Metanephros (tissue), 1 donor: Measurements from ENCODE around the gene MT1H. TPM values are rescaled to one million over a fixed set of nuclear protein-coding genes. Genes with fewer than 3 reads are reported as not detected.

ENCODE experiments used
- total RNA-seq: library from RNA; depleted of rRNA; stranded (reverse); fragments of >200 nt; gene quantifications from one replicate; pipeline ENCODE4 v1.2.3, GENCODE V29; 2014

Gene MT1H
- 18.5 TPM for total RNA-seq

DNA sequence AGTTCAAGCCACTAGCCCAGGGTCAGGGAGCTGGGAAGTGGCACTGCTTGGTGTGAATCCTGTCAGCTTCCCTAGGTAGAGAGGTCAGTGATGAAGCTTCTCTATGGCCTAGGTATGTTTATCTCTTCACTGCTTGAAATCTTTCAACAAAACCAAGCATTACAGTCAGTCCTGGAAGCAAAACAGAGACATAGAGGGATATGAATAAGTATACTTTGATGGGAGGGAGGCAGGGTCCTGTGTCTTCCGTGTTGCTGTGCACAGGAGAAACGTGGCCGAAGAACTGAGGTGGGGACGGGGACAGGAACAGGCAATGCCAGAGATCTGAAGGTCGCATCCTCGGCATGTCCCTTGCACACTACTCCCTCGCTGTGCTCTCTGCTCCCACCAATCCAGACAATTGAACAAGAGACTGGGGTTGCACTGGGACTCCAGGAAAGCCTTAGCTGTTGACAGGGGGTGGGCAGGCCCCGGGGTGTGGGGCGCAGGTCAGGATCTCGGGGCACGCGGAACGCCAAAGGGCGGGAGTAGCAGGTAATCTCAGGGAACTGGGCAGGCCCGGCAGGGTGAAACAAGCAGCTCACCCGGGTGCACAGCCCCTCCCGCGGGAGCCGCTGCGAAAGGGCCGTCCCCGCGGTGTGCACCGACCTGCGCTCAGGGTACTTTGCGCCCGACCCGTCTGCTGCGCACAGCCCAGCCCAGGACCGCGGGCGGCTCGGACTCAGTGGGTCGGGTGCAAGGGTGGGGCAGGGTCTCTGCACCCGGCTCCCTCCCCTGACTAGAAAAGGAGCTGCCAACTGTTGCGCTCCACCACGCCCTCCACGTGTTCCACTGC, at the start of gene MT1H:
MT1H (plus strand) TSS at position 810 of the 835 bp plus-strand sequence. CDS start 71 bp downstream, outside the sequence.

GRCh38 chr16:56625140-56625942, 44.3 kb upstream of the MT1H start, which contains the start of gene MT1E:
TSS of gene MT1E (plus strand) at chr16:56625781. CDS start at chr16:56625852, 71 bp downstream.

GRCh38 chr16:56632156-56632847, 37.3 kb upstream of the MT1H start, which contains the start of gene MT1M:
TSS of gene MT1M (plus strand) at chr16:56632659. CDS start at chr16:56632732, 73 bp downstream.

DNA sequence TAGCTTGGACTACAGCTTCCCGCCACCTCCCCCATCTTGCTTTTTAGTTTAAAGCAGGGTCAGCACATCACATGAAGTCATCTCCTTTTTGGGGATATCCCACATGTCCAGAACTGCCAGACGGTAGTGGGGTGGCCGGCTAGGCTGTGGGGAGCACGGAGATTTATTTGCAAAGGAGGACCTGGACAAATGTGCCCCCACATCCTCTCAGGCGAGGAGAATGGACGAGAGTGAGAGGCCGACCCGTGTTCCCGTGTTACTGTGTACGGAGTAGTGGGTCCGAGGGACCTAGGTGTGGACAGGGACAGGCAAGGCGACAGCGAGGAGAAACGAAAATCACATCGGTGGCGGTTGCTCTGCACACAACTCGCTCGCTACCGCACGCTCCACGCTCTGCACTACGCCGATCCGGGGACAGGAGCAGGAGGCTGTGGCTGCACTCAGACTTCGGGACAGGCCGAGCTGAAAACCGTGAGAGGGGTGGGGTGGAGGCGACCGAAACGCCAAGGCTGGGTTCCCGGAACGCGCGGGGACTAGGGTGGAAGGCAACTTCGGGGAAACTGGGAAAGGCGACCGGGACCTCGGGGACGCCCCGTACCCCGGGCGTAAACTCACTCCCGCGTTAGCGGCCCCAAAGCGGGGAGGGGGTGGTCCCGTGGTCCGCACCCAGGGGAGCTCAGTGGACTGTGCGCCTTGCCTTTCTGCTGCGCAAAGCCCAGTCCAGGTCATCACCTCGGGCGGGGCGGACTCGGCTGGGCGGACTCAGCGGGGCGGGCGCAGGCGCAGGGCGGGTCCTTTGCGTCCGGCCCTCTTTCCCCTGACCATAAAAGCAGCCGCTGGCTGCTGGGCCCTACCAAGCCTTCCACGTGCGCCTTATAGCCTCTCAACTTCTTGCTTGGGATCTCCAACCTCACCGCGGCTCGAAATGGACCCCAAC, 31.5 kb upstream of the MT1H start, which contains the start of gene MT1A:
MT1A (plus strand) TSS at position 853 of the 937 bp plus-strand sequence; CDS start at position 926, 73 bp downstream.

GRCh38 chr16:56651586-56651985, 18.0 kb upstream of the MT1H start, which contains the start of gene MT1B:
TSS of gene MT1B (plus strand) at chr16:56651886. CDS start at chr16:56651954, 68 bp downstream.

DNA sequence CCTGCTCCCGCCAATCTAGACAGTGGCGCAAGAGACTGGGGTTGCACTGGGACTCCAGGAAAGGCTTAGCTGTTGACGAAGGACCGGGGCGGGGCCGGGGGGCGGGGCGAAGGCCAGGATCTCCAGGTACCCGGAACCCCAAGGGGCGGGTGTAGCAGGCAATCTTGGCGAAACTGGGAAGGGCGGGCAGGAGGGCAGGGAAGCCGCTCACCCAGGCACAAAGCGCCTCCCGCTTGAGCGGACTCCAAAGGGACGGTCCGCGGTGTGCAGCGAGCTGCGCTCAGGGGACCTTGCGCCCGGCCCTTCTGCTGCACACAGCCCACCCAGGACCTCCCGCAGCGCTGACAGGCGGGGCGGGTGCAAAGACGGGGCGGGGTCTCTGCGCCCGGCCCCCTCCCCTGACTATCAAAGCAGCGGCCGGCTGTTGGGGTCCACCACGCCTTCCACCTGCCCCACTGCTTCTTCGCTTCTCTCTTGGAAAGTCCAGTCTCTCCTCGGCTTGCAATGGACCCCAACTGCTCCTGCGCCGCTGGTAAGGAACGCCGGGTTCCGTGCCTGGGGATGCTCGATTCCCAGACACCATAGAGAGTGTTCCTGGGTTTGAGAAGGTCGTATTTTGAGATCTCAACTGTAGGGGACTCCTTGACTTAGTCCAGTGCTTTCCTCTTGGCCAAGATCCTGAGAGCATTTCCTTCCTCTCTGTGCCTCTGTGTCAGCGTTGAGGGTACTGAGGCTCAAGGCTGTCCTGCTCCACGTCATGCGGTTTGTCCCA, 11.9 kb upstream of the MT1H start, which contains the start of gene MT1F:
MT1F (plus strand) TSS at position 405 of the 772 bp plus-strand sequence; CDS start at position 505, 100 bp downstream.

DNA sequence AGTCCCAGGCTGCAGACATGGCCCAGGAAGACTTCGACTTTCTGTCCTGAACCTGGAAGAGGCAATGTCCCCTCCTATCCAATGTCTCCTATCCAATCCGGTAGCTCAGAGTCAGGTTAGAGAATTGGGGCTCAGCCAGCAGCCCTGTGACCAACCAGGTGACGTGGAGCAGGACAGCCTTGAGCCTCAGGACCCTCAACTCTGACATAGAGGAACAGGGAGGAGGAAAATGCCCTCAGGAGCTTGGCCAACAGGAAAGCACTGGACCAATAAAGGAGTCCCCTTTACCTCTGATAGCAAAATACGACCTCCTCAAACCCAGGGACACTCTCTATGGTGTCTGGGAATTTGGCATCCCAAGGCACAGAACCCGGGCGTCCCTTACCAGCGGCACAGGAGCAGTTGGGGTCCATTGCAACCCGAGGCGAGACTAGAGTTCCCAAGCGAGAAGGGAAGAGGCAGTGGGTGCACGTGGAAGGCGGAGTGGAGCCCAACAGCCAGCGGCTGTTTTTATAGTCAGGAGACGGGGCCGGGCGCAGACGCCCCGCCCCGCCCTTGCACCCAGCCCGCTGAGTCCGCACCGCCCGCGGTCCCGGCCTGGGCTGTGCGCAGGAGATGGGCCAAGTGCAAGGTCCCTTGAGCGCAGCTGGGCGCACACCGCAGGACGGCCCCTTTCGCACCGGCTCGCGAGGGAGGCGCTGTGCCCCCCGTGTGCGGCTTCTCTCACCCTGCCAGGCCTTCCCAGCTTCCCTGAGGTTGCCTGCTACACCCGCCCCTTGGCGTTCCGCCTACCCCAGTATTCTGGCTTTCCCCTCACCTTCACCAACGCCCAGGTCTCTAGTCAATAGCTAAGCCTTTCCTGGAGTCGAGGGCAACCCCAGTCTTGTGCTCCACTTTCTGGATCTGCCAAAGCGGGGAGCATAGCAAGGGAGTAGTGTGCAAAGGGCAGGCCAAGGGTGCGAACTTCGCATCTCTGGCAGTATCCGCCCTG, 1.7 kb upstream of the MT1H start, which contains the start of gene MT1G:
MT1G (minus strand) TSS at position 485 of the 991 bp plus-strand sequence; CDS start at position 413, 72 bp downstream.

DNA sequence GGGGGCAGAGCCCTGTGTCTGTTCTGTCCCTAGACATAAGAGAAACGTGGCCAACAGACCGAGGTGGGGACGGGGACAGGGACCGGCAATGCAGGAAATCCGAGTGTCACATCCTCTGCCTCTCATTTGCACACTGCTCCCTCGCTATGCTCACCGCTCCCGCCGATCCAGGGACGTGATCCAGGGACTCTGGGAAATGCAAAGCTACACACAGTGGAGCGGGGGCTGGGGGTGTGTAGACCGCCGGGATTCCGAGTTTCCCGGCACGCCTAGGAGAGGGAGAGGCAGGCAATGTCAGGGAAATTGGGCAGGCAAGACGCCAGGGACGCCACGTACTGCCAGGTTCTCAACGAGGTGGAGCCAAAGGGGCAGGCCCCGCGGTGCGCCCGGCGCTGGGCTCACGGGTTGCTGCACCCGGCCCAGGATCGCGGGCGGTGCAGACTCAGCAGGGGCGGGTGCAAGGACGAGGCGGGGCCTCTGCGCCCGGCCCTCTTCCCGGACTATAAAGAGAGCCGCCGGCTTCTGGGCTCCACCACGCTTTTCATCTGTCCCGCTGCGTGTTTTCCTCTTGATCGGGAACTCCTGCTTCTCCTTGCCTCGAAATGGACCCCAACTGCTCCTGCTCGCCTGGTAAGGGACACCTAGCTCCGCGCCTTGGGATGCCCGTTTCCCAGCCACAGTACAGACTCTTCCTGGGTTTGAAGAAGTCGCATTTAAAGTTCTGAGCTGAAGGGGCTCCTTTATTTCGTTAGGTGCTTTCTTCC, 12.5 kb downstream of the MT1H start, which contains the start of gene MT1X:
MT1X (plus strand) TSS at position 532 of the 764 bp plus-strand sequence; CDS start at position 603, 71 bp downstream.

Other genes starting within 250 kb of the MT1H start
- gene AMFR, start 244.3 kb upstream of the MT1H start, total RNA-seq = 141 TPM
- 162 TPM for gene NUDT21, start 218.5 kb upstream of the MT1H start, total RNA-seq
- gene OGFOD1, start 218.3 kb upstream of the MT1H start, total RNA-seq = 16.8 TPM
- 73.3 TPM for gene BBS2, start 149.8 kb upstream of the MT1H start, total RNA-seq
- gene MT4, start 104.7 kb upstream of the MT1H start, total RNA-seq = not detected
- 2.6 TPM for gene MT3, start 80.3 kb upstream of the MT1H start, total RNA-seq
- gene MT2A, start 61.2 kb upstream of the MT1H start, total RNA-seq = 9.9 TPM
- gene MT1E, start 44.0 kb upstream of the MT1H start, total RNA-seq = 17.2 TPM
- gene MT1M, start 37.2 kb upstream of the MT1H start, total RNA-seq = 1.5 TPM
- gene MT1A, start 31.1 kb upstream of the MT1H start, total RNA-seq = not detected
- not detected for gene MT1B, start 17.9 kb upstream of the MT1H start, total RNA-seq
- gene MT1F, start 11.9 kb upstream of the MT1H start, total RNA-seq = 15.8 TPM
- 40.0 TPM for gene MT1G, start 1.7 kb upstream of the MT1H start, total RNA-seq
- 37.8 TPM for gene MT1X, start 12.7 kb downstream of the MT1H start, total RNA-seq
- 95.5 TPM for gene NUP93, start 60.3 kb downstream of the MT1H start, total RNA-seq
- 58.9 TPM for gene SLC12A3, start 195.4 kb downstream of the MT1H start, total RNA-seq